ENCODE measurements around the gene IGSF5. TPM values are rescaled to one million over a fixed set of nuclear protein-coding genes. Genes with fewer than 3 reads are reported as not detected.

IGSF5 gene
- total RNA-seq, 2 experiments from 2014 or later = not detected

DNA sequence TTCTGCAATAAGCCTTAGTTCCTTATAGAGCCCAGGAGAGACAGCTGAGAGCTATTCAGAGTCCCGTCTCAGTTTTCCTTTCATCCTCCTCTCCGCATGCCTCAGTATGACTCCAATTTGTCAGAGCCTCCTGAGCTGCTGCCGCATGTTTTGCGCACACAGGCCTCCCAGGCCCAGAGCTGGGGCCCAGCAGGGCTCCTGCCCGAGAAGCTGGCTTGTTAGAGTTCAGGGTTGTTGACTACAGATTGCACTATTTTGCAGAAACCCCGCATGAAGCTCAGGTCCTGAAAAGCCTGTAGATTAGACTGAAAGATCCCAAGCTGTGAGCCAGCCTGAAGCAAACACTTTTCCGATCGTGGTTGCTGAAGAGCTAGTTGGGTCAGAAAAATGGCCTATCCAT, 51.5 kb downstream of the IGSF5 start:
- H3K4me1 ChIP-seq (ENCODE audit: insufficient read depth, low read length, poor library complexity, severe bottlenecking) = no peaks in the 10 kb centered on the region
- H3K9me2 ChIP-seq (ENCODE audit: insufficient read depth, low read length) = no peaks in the 10 kb centered on the region
- POLR2A ChIA-PET = interaction anchor here (0.6 kb wide), 1 partner anchor 17 kb away, joined by 3 read pairs; no protein-coding TSS in a partner anchor
- no peak overlapping the region for H2AFZ ChIP-seq (ENCODE audit: low read length)
- H4K20me1 ChIP-seq (ENCODE audit: insufficient read depth, low read length) = no peaks in the 10 kb centered on the region
- TF ChIP-seq, protein P1, sequence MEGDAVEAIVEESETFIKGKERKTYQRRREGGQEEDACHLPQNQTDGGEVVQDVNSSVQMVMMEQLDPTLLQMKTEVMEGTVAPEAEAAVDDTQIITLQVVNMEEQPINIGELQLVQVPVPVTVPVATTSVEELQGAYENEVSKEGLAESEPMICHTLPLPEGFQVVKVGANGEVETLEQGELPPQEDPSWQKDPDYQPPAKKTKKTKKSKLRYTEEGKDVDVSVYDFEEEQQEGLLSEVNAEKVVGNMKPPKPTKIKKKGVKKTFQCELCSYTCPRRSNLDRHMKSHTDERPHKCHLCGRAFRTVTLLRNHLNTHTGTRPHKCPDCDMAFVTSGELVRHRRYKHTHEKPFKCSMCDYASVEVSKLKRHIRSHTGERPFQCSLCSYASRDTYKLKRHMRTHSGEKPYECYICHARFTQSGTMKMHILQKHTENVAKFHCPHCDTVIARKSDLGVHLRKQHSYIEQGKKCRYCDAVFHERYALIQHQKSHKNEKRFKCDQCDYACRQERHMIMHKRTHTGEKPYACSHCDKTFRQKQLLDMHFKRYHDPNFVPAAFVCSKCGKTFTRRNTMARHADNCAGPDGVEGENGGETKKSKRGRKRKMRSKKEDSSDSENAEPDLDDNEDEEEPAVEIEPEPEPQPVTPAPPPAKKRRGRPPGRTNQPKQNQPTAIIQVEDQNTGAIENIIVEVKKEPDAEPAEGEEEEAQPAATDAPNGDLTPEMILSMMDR (conservative IDR thresholded peaks at IDR 0.05; ENCODE audit: low read length) = no peak
- TF ChIP-seq EZH2phosphoT487 (IDR thresholded peaks at IDR 0.05; ENCODE audit: borderline replicate concordance, low read depth, low read length) = no peak
- H3K36me3 ChIP-seq (ENCODE audit: insufficient read depth, low read length) = no peaks in the 10 kb centered on the region
- H3K9me3 ChIP-seq (ENCODE audit: low read length) = no peaks in the 10 kb centered on the region
- no peaks in the 10 kb centered on the region for H3K79me2 ChIP-seq (ENCODE audit: insufficient read depth, low read depth, low read length)
- CTCF ChIA-PET (ENCODE audit: unreplicated experiment) = no interaction called here
- H3K4me3 ChIP-seq (ENCODE audit: low read depth, low read length, poor library complexity, severe bottlenecking) = no peak overlapping the region
- BruUV-seq (replicated peaks) = no TSS peak
- no peak overlapping the region for H3K27ac ChIP-seq (ENCODE audit: low read depth, low read length, poor library complexity, severe bottlenecking)
- intact Hi-C loops (cut with micrococcal nuclease; ENCODE audit: unreplicated experiment) = no loop called here
- no peak overlapping the region for H3K4me2 ChIP-seq (ENCODE audit: low read length)
- no peak for DNase-seq (ENCODE audit: low spot score)

DNA sequence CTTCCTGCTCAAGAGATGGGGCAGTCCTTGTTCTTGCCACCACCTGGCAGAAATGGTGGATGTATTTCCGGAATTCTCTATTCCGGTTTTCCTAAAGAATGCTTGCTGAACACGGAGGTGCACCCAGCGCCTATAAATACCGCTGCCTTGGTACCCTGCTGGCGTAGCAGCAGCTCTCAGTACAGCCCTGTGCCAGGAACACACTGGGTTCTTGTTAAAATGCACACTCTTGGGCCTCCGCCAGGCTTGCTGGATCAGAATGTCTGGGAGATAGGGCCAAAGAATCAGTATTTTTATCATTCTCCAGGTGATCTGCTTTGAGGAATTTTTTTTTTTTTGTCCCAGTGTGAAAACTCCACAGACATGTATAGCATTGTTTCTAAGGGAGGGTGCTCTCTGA, 54.2 kb downstream of the IGSF5 start:
- H3K36me3 ChIP-seq (ENCODE audit: insufficient read depth, low read length) = no peaks in the 10 kb centered on the region
- no peaks in the 10 kb centered on the region for H3K4me1 ChIP-seq (ENCODE audit: insufficient read depth, low read length, poor library complexity, severe bottlenecking)
- TF ChIP-seq, protein P1 (conservative IDR thresholded peaks at IDR 0.05; ENCODE audit: low read length) = no peak
- TF ChIP-seq EZH2phosphoT487 (IDR thresholded peaks at IDR 0.05; ENCODE audit: borderline replicate concordance, low read depth, low read length) = no peak
- no TSS peak for BruUV-seq (replicated peaks)
- intact Hi-C loops (cut with micrococcal nuclease; ENCODE audit: unreplicated experiment) = no loop called here
- no peak overlapping the region for H3K4me2 ChIP-seq (ENCODE audit: low read length)
- H3K4me3 ChIP-seq (ENCODE audit: low read depth, low read length, poor library complexity, severe bottlenecking) = no peak overlapping the region
- H4K20me1 ChIP-seq (ENCODE audit: insufficient read depth, low read length) = no peaks in the 10 kb centered on the region
- ChIA-PET CTCF (ENCODE audit: unreplicated experiment) (no interaction called here), POLR2A (no interaction called here)
- H3K79me2 ChIP-seq (ENCODE audit: insufficient read depth, low read depth, low read length) = no peaks in the 10 kb centered on the region
- no peak overlapping the region for H2AFZ ChIP-seq (ENCODE audit: low read length)
- no peaks in the 10 kb centered on the region for H3K9me2 ChIP-seq (ENCODE audit: insufficient read depth, low read length)
- no peak overlapping the region for H3K27ac ChIP-seq (ENCODE audit: low read depth, low read length, poor library complexity, severe bottlenecking)
- H3K9me3 ChIP-seq (ENCODE audit: low read length) = no peaks in the 10 kb centered on the region
- no peak for DNase-seq (ENCODE audit: low spot score)

DNA sequence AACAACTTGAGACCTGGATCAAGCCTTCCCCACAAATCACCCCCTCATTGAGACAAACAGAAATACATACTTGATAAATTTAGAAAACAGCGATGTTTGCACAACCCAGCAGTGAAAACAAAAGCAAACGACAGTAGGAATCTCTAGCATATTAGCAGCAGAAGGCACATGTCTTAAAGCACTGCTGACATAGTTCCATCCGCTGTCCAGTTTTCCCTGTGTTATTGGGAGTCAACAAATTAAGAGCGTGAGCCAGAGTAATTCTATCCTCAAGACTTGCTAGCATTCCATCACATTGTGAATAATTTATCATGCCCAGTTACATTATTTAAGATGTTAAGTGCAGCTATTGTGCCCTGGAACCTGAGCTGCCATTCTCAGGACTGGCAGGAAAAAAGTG, 55.3 kb downstream of the IGSF5 start:
- no peak for DNase-seq (ENCODE audit: low spot score)
- intact Hi-C loops (cut with micrococcal nuclease; ENCODE audit: unreplicated experiment) = no loop called here
- H3K4me1 ChIP-seq (ENCODE audit: insufficient read depth, low read length, poor library complexity, severe bottlenecking) = no peaks in the 10 kb centered on the region
- no peaks in the 10 kb centered on the region for H3K9me2 ChIP-seq (ENCODE audit: insufficient read depth, low read length)
- H4K20me1 ChIP-seq (ENCODE audit: insufficient read depth, low read length) = no peaks in the 10 kb centered on the region
- H2AFZ ChIP-seq (ENCODE audit: low read length) = no peak overlapping the region
- no TSS peak for BruUV-seq (replicated peaks)
- no peaks in the 10 kb centered on the region for H3K79me2 ChIP-seq (ENCODE audit: insufficient read depth, low read depth, low read length)
- H3K36me3 ChIP-seq (ENCODE audit: insufficient read depth, low read length) = no peaks in the 10 kb centered on the region
- no peak overlapping the region for H3K4me3 ChIP-seq (ENCODE audit: low read depth, low read length, poor library complexity, severe bottlenecking)
- ChIA-PET POLR2A (no interaction called here), CTCF (ENCODE audit: unreplicated experiment) (no interaction called here)
- no peak overlapping the region for H3K4me2 ChIP-seq (ENCODE audit: low read length)
- H3K9me3 ChIP-seq (ENCODE audit: low read length) = no peaks in the 10 kb centered on the region
- H3K27ac ChIP-seq (ENCODE audit: low read depth, low read length, poor library complexity, severe bottlenecking) = no peak overlapping the region
- no peak for TF ChIP-seq EZH2phosphoT487 (IDR thresholded peaks at IDR 0.05; ENCODE audit: borderline replicate concordance, low read depth, low read length)
- TF ChIP-seq, protein P1 (conservative IDR thresholded peaks at IDR 0.05; ENCODE audit: low read length) = no peak
